Esophagus squamous epithelium (tissue), 4 donors: ENCODE measurements around the gene CNR2.

Experiments
- CTCF ChIP-seq, 6 experiments: fragments of 450-650 bp in 4 of 6; fragments of 200-600 bp in 2 of 6; sonication (generic) in 2 of 6; IDR thresholded peaks; one replicate each; pipeline ENCODE4 v1.5.1; 2016 to 2019; ENCODE audit warnings: antibody characterized with exemption in 6 of 6, mild to moderate bottlenecking in 4 of 6, moderate library complexity in 4 of 6
- POLR2A ChIP-seq, 4 donors: fragments of 450-650 bp; IDR thresholded peaks; one replicate each; pipeline ENCODE4 v1.6.1; 2017; ENCODE audit warnings: antibody characterized with exemption in 4 of 4, mild to moderate bottlenecking in 4 of 4, moderate library complexity in 3 of 4

- TF ChIP-seq CTCF (IDR thresholded peaks at IDR 0.05) (no peak), POLR2A (IDR thresholded peaks at IDR 0.05) (no peak)
These were observed 18.1 kb downstream of the CNR2 start for GRCh38 chr1:23895082-23895481.
